HCT116 (cell line): ENCODE results near the gene GMDS. TPM values are rescaled to one million over a fixed set of nuclear protein-coding genes. Genes with fewer than 3 reads are reported as not detected.

Experiments
- ATAC-seq: fragments of 200-7000 bp; cut with Tn5 transposase; 2 replicates; pipeline ENCODE4 v1.9.1; 2020; ENCODE audit warnings: mild to moderate bottlenecking, moderate library complexity
- BruUV-seq: library from RNA; stranded (reverse); fragments of 400-500 nt; replicated peaks from 2 replicates; lab custom pipeline; 2021; lab: Mats Ljungman, UMichigan
- CTCF ChIA-PET: fragments of 300-600 bp; sonication (Branson Sonifier 250); formaldehyde crosslinking; loops from one replicate; lab custom pipeline; 2021; ENCODE audit warnings: antibody characterized with exemption; lab: Charles Lee
- POLR2A ChIA-PET: fragments of 300-600, 350-600 bp; sonication (Branson Sonifier 250); formaldehyde crosslinking; loops from one replicate; lab custom pipeline; 2021; ENCODE audit warnings: antibody characterized with exemption; lab: Charles Lee
- RAD21 ChIA-PET, 2 experiments: fragments of 300-600 bp; sonication (Branson Sonifier 250); formaldehyde crosslinking; loops; one replicate each; lab custom pipeline; 2023; ENCODE audit warnings: low total read pairs in 2 of 2; ENCODE audit not compliant: uncharacterized antibody in 2 of 2, unreplicated experiment in 2 of 2, low non-redundant PET in 1 of 2; lab: Charles Lee
- DNase-seq: peaks from one replicate; pipeline ENCODE4 v3.0.0-alpha.2; 2010; ENCODE audit warnings: low read depth, low spot score
- H2AFZ ChIP-seq: fragments of 200-600 bp; shearing (Covaris generic), sonication (generic); 2 replicates; pipeline ENCODE4 v1.6.1; 2017; ENCODE audit warnings: low read depth, mixed run types, mixed read lengths, antibody characterized with exemption, low read length; ENCODE audit not compliant: poor library complexity, severe bottlenecking
- H3K27ac ChIP-seq: 2 replicates; pipeline ENCODE4 v1.5.1; 2012; ENCODE audit warnings: low read depth, low read length
- H3K27me3 ChIP-seq: fragments of 200-600 bp; sonication (generic); 2 replicates; pipeline ENCODE4 v1.6.1; 2016; ENCODE audit warnings: mixed run types, low read length, mixed read lengths; ENCODE audit not compliant: insufficient read depth
- H3K36me3 ChIP-seq, 2 experiments: fragments of 200-500 bp in 1 of 2; fragments of 200-600 bp in 1 of 2; sonication (Bioruptor generic) in 1 of 2; sonication (generic) in 1 of 2; 2 replicates each; pipeline versions ENCODE4 v1.5.1 to v1.6.1; 2014 to 2016; ENCODE audit warnings: low read length in 2 of 2, inconsistent platforms in 1 of 2, mixed read lengths in 1 of 2, mixed run types in 1 of 2; ENCODE audit not compliant: insufficient read depth in 2 of 2, control insufficient read depth in 1 of 2
- H3K4me1 ChIP-seq, 2 experiments: fragments of 200-600 bp in 1 of 2; sonication (generic) in 1 of 2; 2 replicates each; pipeline versions ENCODE4 v1.5.1 to v1.6.1; 2012 to 2017; ENCODE audit warnings: low read length in 2 of 2, inconsistent platforms in 1 of 2, mild to moderate bottlenecking in 1 of 2, mixed read lengths in 1 of 2, mixed run types in 1 of 2, moderate library complexity in 1 of 2; ENCODE audit not compliant: insufficient read depth in 2 of 2, control insufficient read depth in 1 of 2
- H3K4me2 ChIP-seq: fragments of 200-600 bp; sonication (generic); 2 replicates; pipeline ENCODE4 v1.6.1; 2017; ENCODE audit warnings: mixed run types, low read length, mixed read lengths
- H3K4me3 ChIP-seq, 2 experiments: fragments of 200-600 bp in 1 of 2; sonication (generic) in 1 of 2; replicated peaks in 1 of 2; 2 replicates each; pipeline ENCODE4 v1.5.1; 2011 to 2016; ENCODE audit warnings: low read length in 2 of 2, control low read depth in 1 of 2, low read depth in 1 of 2, mild to moderate bottlenecking in 1 of 2, mixed read lengths in 1 of 2, mixed run types in 1 of 2
- H3K79me2 ChIP-seq: fragments of 200-600 bp; sonication (generic); 2 replicates; pipeline ENCODE4 v1.6.1; 2017; ENCODE audit warnings: mild to moderate bottlenecking, mixed run types, low read length, moderate library complexity, mixed read lengths; ENCODE audit not compliant: insufficient read depth
- H3K9ac ChIP-seq: fragments of 200-600 bp; sonication (generic); 2 replicates; pipeline ENCODE4 v1.6.1; 2016; ENCODE audit warnings: low read length, mixed read lengths
- H3K9me2 ChIP-seq: fragments of 200-600 bp; sonication (generic), shearing (Covaris generic); 2 replicates; pipeline ENCODE4 v1.6.1; 2017; ENCODE audit warnings: mixed run types, mild to moderate bottlenecking, moderate library complexity; ENCODE audit not compliant: insufficient read depth
- H3K9me3 ChIP-seq, 2 experiments: fragments of 200-500 bp in 1 of 2; fragments of 200-600 bp in 1 of 2; sonication (Bioruptor generic) in 1 of 2; sonication (generic) in 1 of 2; 2 replicates each; pipeline ENCODE4 v1.6.1; 2014 to 2017; ENCODE audit warnings: low read length in 2 of 2, mixed read lengths in 2 of 2, inconsistent platforms in 1 of 2, low read depth in 1 of 2, mild to moderate bottlenecking in 1 of 2, mixed run types in 1 of 2, moderate library complexity in 1 of 2; ENCODE audit not compliant: control insufficient read depth in 1 of 2, insufficient read depth in 1 of 2
- H4K20me1 ChIP-seq: fragments of 200-600 bp; sonication (generic), shearing (Covaris generic); 2 replicates; pipeline ENCODE4 v1.6.1; 2017; ENCODE audit warnings: mixed run types, mild to moderate bottlenecking, moderate library complexity; ENCODE audit not compliant: insufficient read depth
- CBX3 ChIP-seq: IDR thresholded peaks from 2 replicates; pipeline ENCODE4 v1.6.1; 2012; ENCODE audit warnings: low read depth
- EZH2 ChIP-seq: fragments of 200-600 bp; sonication (generic); IDR thresholded peaks from 2 replicates; pipeline ENCODE4 v1.6.1; 2017; ENCODE audit warnings: antibody characterized with exemption, mixed run types
- EZH2phosphoT487 ChIP-seq: fragments of 200-600 bp; IDR thresholded peaks from 2 replicates; pipeline ENCODE4 v1.6.1; 2018; ENCODE audit warnings: antibody characterized with exemption, borderline replicate concordance
- JUND ChIP-seq: IDR thresholded peaks from 2 replicates; pipeline ENCODE4 v1.6.1; 2012
- POLR2A ChIP-seq: IDR thresholded peaks from 2 replicates; pipeline ENCODE4 v1.7.0; 2011; ENCODE audit warnings: borderline replicate concordance; ENCODE audit not compliant: insufficient read depth, insufficient read length; ENCODE audit errors: extremely low read depth
- POLR2AphosphoS5 ChIP-seq: IDR thresholded peaks from 2 replicates; pipeline ENCODE4 v1.6.1; 2011; ENCODE audit warnings: mild to moderate bottlenecking, low read depth, low read length, moderate library complexity
- REST ChIP-seq: IDR thresholded peaks from 2 replicates; pipeline ENCODE4 v1.6.1; 2012; ENCODE audit warnings: low read depth
- SP1 ChIP-seq: IDR thresholded peaks from 2 replicates; pipeline ENCODE4 v1.6.1; 2012; ENCODE audit warnings: low read depth
- TCF7L2 ChIP-seq: IDR thresholded peaks from 2 replicates; pipeline ENCODE4 v1.7.0; 2011; ENCODE audit warnings: borderline replicate concordance, inconsistent platforms; ENCODE audit not compliant: insufficient read depth, insufficient read length; ENCODE audit errors: extremely low read depth
- YY1 ChIP-seq: IDR thresholded peaks from 2 replicates; pipeline ENCODE4 v1.6.1; 2011; ENCODE audit warnings: low read length, low read depth, moderate library complexity, mild to moderate bottlenecking; ENCODE audit not compliant: insufficient replicate concordance; ENCODE audit errors: extremely low read depth
- ZFX ChIP-seq: fragments of 450-650 bp; IDR thresholded peaks from 2 replicates; pipeline ENCODE4 v1.6.1; 2017
- ZNF274 ChIP-seq: fragments of 200-500 bp; sonication (Bioruptor generic); IDR thresholded peaks from 2 replicates; pipeline ENCODE4 v1.6.1; 2014; ENCODE audit warnings: mild to moderate bottlenecking, low read depth, low read length, inconsistent platforms
- intact Hi-C: fragments of 100-400 bp; cut with micrococcal nuclease; formaldehyde crosslinking; loops from 2 replicates; pipeline ENCODE4 v1.10.0; 2022
- total RNA-seq: library from RNA; stranded (reverse); gene quantifications from one replicate; pipeline ENCODE4 v1.2.1, GENCODE V29; 2021; ENCODE audit not compliant: unreplicated experiment
- TF ChIP-seq, protein P1 (sequence below): IDR thresholded peaks from 2 replicates; pipeline ENCODE4 v1.6.1; 2012
- TF ChIP-seq, protein P2 (sequence below): IDR thresholded peaks from 2 replicates; pipeline ENCODE4 v1.6.1; 2012

Gene GMDS
- total RNA-seq, 1 experiment from 2014 or later: 34.4 TPM

GRCh38 chr6:2222275-2222842 is 23.0 kb downstream of the GMDS start:
- Histone ChIP-seq H3K79me2 (peaks cover 4% of the 10 kb centered on the region; the same call in 1 of the 2 replicates), H3K9me2 (no peaks in the 10 kb centered on the region), H3K27me3 (no peaks in the 10 kb centered on the region), H3K4me2 (no peak overlapping the region), H3K27ac (no peak overlapping the region), H3K36me3 (no peaks in the 10 kb centered on the region), H2AFZ (no peak overlapping the region), H3K9me3 (no peaks in the 10 kb centered on the region), H3K4me3 (no peak overlapping the region), H3K9ac (no peak overlapping the region), H4K20me1 (no peaks in the 10 kb centered on the region), H3K4me1 (no peaks in the 10 kb centered on the region)
- no peak for DNase-seq
- ATAC-seq: no peak
- ChIA-PET POLR2A (no interaction called here), CTCF (no interaction called here), RAD21 (no interaction called here)
- TF ChIP-seq CBX3 (no peak), EZH2 (no peak), TCF7L2 (no peak), ZFX (no peak), YY1 (no peak), JUND (no peak), EZH2phosphoT487 (no peak), POLR2AphosphoS5 (no peak), ZNF274 (no peak), SP1 (no peak), REST (no peak), POLR2A (no peak)
- TF ChIP-seq, protein P1, sequence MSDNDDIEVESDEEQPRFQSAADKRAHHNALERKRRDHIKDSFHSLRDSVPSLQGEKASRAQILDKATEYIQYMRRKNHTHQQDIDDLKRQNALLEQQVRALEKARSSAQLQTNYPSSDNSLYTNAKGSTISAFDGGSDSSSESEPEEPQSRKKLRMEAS: no peak
- TF ChIP-seq, protein P2, sequence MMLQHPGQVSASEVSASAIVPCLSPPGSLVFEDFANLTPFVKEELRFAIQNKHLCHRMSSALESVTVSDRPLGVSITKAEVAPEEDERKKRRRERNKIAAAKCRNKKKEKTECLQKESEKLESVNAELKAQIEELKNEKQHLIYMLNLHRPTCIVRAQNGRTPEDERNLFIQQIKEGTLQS: no peak
- intact Hi-C loops: no loop called here
- BruUV-seq: no TSS peak
